ENCODE results near the gene GLT6D1.

Gene GLT6D1

DNA sequence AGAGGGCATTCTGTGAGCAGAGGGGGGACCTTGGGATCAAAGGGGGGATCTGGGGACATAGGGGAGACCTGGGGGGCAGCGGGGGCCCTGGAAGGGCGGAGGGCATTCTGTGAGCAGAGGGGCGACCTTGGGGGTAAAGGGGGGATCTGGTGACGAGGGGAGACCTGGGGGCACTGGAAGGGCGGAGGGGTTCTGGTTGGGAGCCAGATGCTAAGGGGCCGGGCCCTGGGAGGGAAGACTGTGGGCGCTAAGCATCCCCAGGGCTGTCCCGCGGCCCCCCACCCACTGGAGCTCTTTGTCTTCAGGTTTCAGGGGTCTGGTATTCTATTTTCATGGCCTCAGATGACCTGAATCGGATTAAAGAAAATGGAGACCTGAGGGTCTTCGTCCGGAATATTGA, 24.5 kb upstream of the GLT6D1 start:
- H3K27me3 ChIP-seq (replicated peaks; ENCODE audit: control insufficient read depth, insufficient read depth, low read length), result no peaks in the 10 kb centered on the region

DNA sequence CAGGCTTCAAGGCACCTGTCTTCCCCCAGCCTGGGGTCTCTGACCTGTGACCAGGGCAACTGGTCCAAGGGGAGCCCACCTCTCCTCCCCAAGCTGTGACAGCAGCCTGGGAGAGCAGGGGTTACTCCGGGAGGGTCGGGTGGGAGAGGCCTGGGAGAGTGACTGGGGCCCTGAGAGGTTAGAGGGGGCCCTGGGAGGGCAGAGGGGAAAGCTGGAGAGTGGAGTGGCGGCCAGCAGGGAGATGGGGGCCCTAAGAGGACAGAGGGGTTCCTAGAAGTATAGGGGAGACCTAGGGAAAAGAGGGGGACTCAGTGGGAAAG, 24.1 kb upstream of the GLT6D1 start:
- Histone ChIP-seq H3K27me3 (replicated peaks; ENCODE audit: control insufficient read depth, insufficient read depth, low read length) (no peaks in the 10 kb centered on the region), H3K4me3 (replicated peaks; ENCODE audit: low read depth, low read length) (no peak overlapping the region), H3K36me3 (ENCODE audit: control insufficient read depth, insufficient read depth, low read length) (no peaks in the 10 kb centered on the region)
- TF ChIP-seq, protein P1, sequence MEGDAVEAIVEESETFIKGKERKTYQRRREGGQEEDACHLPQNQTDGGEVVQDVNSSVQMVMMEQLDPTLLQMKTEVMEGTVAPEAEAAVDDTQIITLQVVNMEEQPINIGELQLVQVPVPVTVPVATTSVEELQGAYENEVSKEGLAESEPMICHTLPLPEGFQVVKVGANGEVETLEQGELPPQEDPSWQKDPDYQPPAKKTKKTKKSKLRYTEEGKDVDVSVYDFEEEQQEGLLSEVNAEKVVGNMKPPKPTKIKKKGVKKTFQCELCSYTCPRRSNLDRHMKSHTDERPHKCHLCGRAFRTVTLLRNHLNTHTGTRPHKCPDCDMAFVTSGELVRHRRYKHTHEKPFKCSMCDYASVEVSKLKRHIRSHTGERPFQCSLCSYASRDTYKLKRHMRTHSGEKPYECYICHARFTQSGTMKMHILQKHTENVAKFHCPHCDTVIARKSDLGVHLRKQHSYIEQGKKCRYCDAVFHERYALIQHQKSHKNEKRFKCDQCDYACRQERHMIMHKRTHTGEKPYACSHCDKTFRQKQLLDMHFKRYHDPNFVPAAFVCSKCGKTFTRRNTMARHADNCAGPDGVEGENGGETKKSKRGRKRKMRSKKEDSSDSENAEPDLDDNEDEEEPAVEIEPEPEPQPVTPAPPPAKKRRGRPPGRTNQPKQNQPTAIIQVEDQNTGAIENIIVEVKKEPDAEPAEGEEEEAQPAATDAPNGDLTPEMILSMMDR (IDR thresholded peaks at IDR 0.05; ENCODE audit: insufficient read depth, low read length, poor library complexity, severe bottlenecking), result no peak
- DNase-seq (ENCODE audit: extremely low read depth, insufficient read length), result no peak

More for the DNA sequence above, 24.5 kb upstream of the GLT6D1 start:
- DNase-seq (ENCODE audit: extremely low read depth, insufficient read length), result no peak
- TF ChIP-seq, protein P1 (IDR thresholded peaks at IDR 0.05; ENCODE audit: insufficient read depth, low read length, poor library complexity, severe bottlenecking), result no peak
- Histone ChIP-seq H3K4me3 (replicated peaks; ENCODE audit: low read depth, low read length) (no peak overlapping the region), H3K36me3 (ENCODE audit: control insufficient read depth, insufficient read depth, low read length) (no peaks in the 10 kb centered on the region)

DNA sequence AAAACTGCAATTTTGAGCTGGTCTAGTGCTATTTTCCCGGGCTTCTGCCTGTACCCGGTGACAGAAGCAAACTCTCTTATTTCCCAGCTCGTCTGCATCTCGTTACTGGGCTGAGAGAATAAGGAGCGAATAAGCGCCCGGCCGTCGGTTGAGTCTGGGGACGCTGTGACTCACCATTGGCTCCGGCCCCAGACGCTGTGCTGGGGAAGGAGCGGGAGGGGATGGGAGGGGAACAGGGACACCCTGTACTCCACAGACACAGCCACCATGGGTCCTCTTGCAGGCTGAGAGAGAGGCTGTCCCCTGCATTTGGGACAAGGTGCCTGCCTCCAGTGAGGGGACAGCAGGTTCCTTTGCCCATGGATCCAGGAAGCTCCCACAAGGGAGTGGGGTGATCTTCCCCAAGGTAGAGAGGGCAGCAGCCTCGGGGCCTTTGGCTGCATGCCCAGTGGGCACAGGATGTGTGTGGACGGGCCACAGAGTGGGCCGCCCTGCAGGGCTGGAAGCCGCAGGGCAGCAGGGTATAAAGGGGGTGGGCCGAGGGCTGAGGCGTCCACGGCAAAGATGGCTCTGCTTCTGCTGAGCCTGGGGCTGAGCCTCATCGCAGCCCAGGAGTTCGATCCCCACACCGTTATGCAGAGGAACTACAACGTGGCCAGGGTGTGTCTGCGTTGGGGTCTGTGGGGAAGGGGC, 23.6 kb upstream of the GLT6D1 start, which contains the start of gene LCN9:
Gene LCN9 (plus strand): TSS at position 552 of the 693 bp plus-strand sequence. CDS start 13 bp downstream, at position 565.
- TF ChIP-seq, protein P1 (IDR thresholded peaks at IDR 0.05; ENCODE audit: insufficient read depth, low read length, poor library complexity, severe bottlenecking), result no peak
- Histone ChIP-seq H3K36me3 (ENCODE audit: control insufficient read depth, insufficient read depth, low read length) (no peaks in the 10 kb centered on the region), H3K27me3 (replicated peaks; ENCODE audit: control insufficient read depth, insufficient read depth, low read length) (no peaks in the 10 kb centered on the region), H3K4me3 (replicated peaks; ENCODE audit: low read depth, low read length) (no peak within 1 kb of the TSS)
- DNase-seq (ENCODE audit: extremely low read depth, insufficient read length), result no peak

DNA sequence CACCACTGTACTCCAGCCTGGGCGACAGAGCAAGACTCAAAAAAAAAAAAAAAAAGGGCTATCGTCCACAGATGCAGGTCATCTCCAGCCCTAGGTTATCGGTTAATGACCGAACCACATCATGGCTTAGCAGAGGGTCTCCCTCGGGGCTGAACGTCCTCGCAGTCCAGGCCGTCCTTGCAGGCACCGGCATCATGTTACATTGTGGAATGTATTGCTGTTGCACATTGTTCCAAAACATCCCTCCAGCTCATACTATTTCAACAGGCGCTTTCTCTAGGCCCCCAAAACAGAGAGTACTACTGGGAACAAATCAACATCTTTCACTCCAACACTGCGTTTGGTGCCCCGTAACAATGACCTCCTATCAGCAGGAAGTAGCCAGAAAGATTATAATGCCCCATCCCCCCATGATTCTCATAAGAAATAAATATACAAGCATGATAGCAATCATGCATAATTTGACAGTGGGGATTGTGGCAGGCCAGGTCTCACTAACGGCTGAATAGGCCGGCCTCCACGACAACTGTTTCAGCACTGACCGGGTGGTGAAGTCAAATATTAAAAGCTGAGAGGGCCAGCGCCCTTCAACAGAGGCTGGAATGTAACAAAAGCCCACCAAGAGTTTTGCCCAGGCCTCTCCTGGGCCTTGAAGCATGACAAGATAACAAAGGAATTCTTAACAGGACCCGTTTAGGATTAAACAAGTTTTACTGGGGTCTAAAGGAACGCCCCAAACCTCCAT, 22.6 kb upstream of the GLT6D1 start:
- DNase-seq (ENCODE audit: extremely low read depth, insufficient read length), result no peak
- H3K27me3 ChIP-seq (replicated peaks; ENCODE audit: control insufficient read depth, insufficient read depth, low read length), result no peaks in the 10 kb centered on the region
- no peaks in the 10 kb centered on the region for H3K36me3 ChIP-seq (ENCODE audit: control insufficient read depth, insufficient read depth, low read length)
- TF ChIP-seq, protein P1 (IDR thresholded peaks at IDR 0.05; ENCODE audit: insufficient read depth, low read length, poor library complexity, severe bottlenecking), result no peak
- H3K4me3 ChIP-seq (replicated peaks; ENCODE audit: low read depth, low read length), result no peak overlapping the region

DNA sequence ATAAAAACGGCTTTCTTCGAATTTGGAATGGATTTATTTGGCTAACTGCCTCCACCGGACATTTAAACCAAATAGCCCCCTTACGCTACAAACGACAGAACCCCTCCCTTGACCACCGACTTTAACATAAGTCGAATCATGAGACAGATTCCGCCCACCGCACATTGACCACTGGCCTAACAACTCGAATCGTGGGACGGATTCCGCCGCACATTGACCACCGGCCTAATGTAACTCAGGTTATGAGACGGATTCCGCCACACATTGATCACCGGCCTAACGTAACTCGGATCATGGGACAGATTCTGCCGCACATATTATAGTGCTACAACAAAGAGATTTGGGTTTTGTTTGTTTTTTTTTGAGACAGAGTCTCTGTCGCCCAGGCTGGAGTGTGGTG, 21.1 kb upstream of the GLT6D1 start:
- no peaks in the 10 kb centered on the region for H3K36me3 ChIP-seq (ENCODE audit: control insufficient read depth, insufficient read depth, low read length)
- TF ChIP-seq, protein P1 (IDR thresholded peaks at IDR 0.05; ENCODE audit: insufficient read depth, low read length, poor library complexity, severe bottlenecking), result no peak
- no peak for DNase-seq (ENCODE audit: extremely low read depth, insufficient read length)
- no peaks in the 10 kb centered on the region for H3K27me3 ChIP-seq (replicated peaks; ENCODE audit: control insufficient read depth, insufficient read depth, low read length)
- no peak overlapping the region for H3K4me3 ChIP-seq (replicated peaks; ENCODE audit: low read depth, low read length)

Data from GM06990 (cell line).